SK-N-SH treated with all-trans-retinoic acid at 6 μM for 48 hours (cell line): ENCODE measurements around the gene DCLK1.

Experiments used
- ATAC-seq: fragments of 200-7000 bp; cut with Tn5 transposase; 3 replicates; pipeline ENCODE4 v1.9.1; 2020; ENCODE audit warnings: mild to moderate bottlenecking, moderate library complexity
- ARNTL ChIP-seq: fragments of 450-650 bp; formaldehyde crosslinking; IDR thresholded peaks from 2 replicates; pipeline ENCODE4 v1.5.0; 2020; ENCODE audit warnings: low read depth, mild to moderate bottlenecking, moderate library complexity, borderline replicate concordance
- BACH2 ChIP-seq: fragments of 250-450 bp; sonication (Bioruptor Pico); IDR thresholded peaks from 2 replicates; pipeline ENCODE4 v1.9.0; 2021; ENCODE audit warnings: mild to moderate bottlenecking, borderline replicate concordance
- CSRNP3 ChIP-seq: fragments of 250-450 bp; sonication (Bioruptor Pico); IDR thresholded peaks from 2 replicates; pipeline ENCODE4 v1.5.1; 2021; ENCODE audit warnings: mild to moderate bottlenecking, moderate library complexity
- ESRRG ChIP-seq: fragments of 250-450 bp; sonication (Bioruptor Pico); IDR thresholded peaks from 2 replicates; pipeline ENCODE4 v1.6.1; 2021; ENCODE audit warnings: mild to moderate bottlenecking
- GLIS3 ChIP-seq: fragments of 250-450 bp; sonication (Bioruptor Pico); IDR thresholded peaks from 2 replicates; pipeline ENCODE4 v1.5.0; 2020; ENCODE audit warnings: mild to moderate bottlenecking, moderate library complexity
- OSR1 ChIP-seq: fragments of 250-450 bp; sonication (Bioruptor Pico); IDR thresholded peaks from 2 replicates; pipeline ENCODE4 v1.8.0; 2022; ENCODE audit warnings: moderate library complexity, mild to moderate bottlenecking, inconsistent platforms
- PPARA ChIP-seq: fragments of 250-450 bp; sonication (Bioruptor Pico); IDR thresholded peaks from 2 replicates; pipeline ENCODE4 v1.5.0; 2020; ENCODE audit warnings: mild to moderate bottlenecking, borderline replicate concordance
- SNAI2 ChIP-seq: fragments of 250-450 bp; sonication (Bioruptor Pico); IDR thresholded peaks from 2 replicates; pipeline ENCODE4 v1.5.0; 2020; ENCODE audit warnings: mild to moderate bottlenecking, moderate library complexity
- TCF4 ChIP-seq: fragments of 250-450 bp; sonication (Bioruptor Pico); IDR thresholded peaks from 2 replicates; pipeline ENCODE4 v1.8.0; 2021; ENCODE audit warnings: mild to moderate bottlenecking, moderate library complexity, borderline replicate concordance
- TOX ChIP-seq: fragments of 250-450 bp; sonication (Bioruptor Pico); IDR thresholded peaks from 2 replicates; pipeline ENCODE4 v1.8.0; 2021; ENCODE audit warnings: mild to moderate bottlenecking, moderate library complexity, borderline replicate concordance
- TSHZ2 ChIP-seq: fragments of 250-450 bp; sonication (Bioruptor Pico); IDR thresholded peaks from 2 replicates; pipeline ENCODE4 v1.5.0; 2020; ENCODE audit warnings: mild to moderate bottlenecking, moderate library complexity
- ZC3H10 ChIP-seq: fragments of 250-450 bp; sonication (Bioruptor Pico); IDR thresholded peaks from 2 replicates; pipeline ENCODE4 v1.5.1; 2021; ENCODE audit warnings: mild to moderate bottlenecking, moderate library complexity
- ZFP3 ChIP-seq: fragments of 250-450 bp; sonication (Bioruptor Pico); IDR thresholded peaks from 2 replicates; pipeline ENCODE4 v1.5.0; 2020; ENCODE audit warnings: mild to moderate bottlenecking, moderate library complexity
- ZNF565 ChIP-seq: fragments of 450-650 bp; formaldehyde crosslinking; conservative IDR thresholded peaks from 2 replicates; pipeline ENCODE4 v1.5.0; 2020; ENCODE audit warnings: low read depth, mild to moderate bottlenecking, moderate library complexity
- ZNF70 ChIP-seq: fragments of 450-650 bp; formaldehyde crosslinking; IDR thresholded peaks from 2 replicates; pipeline ENCODE4 v1.5.0; 2020; ENCODE audit warnings: mild to moderate bottlenecking, moderate library complexity
- ZNF8 ChIP-seq: fragments of 450-650 bp; formaldehyde crosslinking; IDR thresholded peaks from 2 replicates; pipeline ENCODE4 v1.5.0; 2020; ENCODE audit warnings: mild to moderate bottlenecking, moderate library complexity
- TF ChIP-seq, protein P1 (sequence below): fragments of 250-450 bp; sonication (Bioruptor Pico); IDR thresholded peaks from 2 replicates; pipeline ENCODE4 v1.8.0; 2021; ENCODE audit warnings: low read depth, mild to moderate bottlenecking, moderate library complexity, borderline replicate concordance
- TF ChIP-seq, protein P2 (sequence below): fragments of 250-450 bp; sonication (Bioruptor Pico); IDR thresholded peaks from 2 replicates; pipeline ENCODE4 v1.5.1; 2020; ENCODE audit warnings: low read depth, mild to moderate bottlenecking, moderate library complexity

The DCLK1 gene

GRCh38 chr13:35771898-35772297 lies 359.3 kb downstream of the DCLK1 start (continued):
- no peak for TF ChIP-seq TCF4 (CRISPR knock-in tag)
- no peak for TF ChIP-seq ZNF565 (CRISPR knock-in tag)
- TF ChIP-seq, all 23 proteins: peak for 7

GRCh38 chr13:35770756-35771297 lies 360.4 kb downstream of the DCLK1 start:
- TF ChIP-seq CSRNP3 (CRISPR knock-in tag) (no peak), SNAI2 (CRISPR knock-in tag) (no peak), OSR1 (no peak), ZNF8 (CRISPR knock-in tag) (no peak), ZFP3 (CRISPR knock-in tag) (no peak), ZNF565 (CRISPR knock-in tag) (no peak), TSHZ2 (CRISPR knock-in tag) (no peak), ZNF70 (CRISPR knock-in tag) (no peak)
- TF ChIP-seq, all 23 proteins: peak for 0
- no peak for ATAC-seq

- ATAC-seq, result no peak
Observed at GRCh38 chr13:35769812-35770211, 361.4 kb downstream of the DCLK1 start.

More at GRCh38 chr13:35769812-35770211, 361.4 kb downstream of the DCLK1 start:
- TF ChIP-seq TOX (no peak), ARNTL (no peak), ZC3H10 (CRISPR knock-in tag) (no peak), TCF4 (CRISPR knock-in tag) (no peak), TSHZ2 (CRISPR knock-in tag) (no peak), ESRRG (CRISPR knock-in tag) (no peak), GLIS3 (CRISPR knock-in tag) (no peak), SNAI2 (CRISPR knock-in tag) (no peak), OSR1 (no peak), BACH2 (CRISPR knock-in tag) (no peak), CSRNP3 (CRISPR knock-in tag) (no peak), ZFP3 (CRISPR knock-in tag) (no peak), PPARA (CRISPR knock-in tag) (no peak)
- TF ChIP-seq, protein P1, sequence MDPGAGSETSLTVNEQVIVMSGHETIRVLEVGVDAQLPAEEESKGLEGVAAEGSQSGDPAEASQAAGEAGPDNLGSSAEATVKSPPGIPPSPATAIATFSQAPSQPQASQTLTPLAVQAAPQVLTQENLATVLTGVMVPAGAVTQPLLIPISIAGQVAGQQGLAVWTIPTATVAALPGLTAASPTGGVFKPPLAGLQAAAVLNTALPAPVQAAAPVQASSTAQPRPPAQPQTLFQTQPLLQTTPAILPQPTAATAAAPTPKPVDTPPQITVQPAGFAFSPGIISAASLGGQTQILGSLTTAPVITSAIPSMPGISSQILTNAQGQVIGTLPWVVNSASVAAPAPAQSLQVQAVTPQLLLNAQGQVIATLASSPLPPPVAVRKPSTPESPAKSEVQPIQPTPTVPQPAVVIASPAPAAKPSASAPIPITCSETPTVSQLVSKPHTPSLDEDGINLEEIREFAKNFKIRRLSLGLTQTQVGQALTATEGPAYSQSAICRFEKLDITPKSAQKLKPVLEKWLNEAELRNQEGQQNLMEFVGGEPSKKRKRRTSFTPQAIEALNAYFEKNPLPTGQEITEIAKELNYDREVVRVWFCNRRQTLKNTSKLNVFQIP, result no peak
- TF ChIP-seq, protein P2, sequence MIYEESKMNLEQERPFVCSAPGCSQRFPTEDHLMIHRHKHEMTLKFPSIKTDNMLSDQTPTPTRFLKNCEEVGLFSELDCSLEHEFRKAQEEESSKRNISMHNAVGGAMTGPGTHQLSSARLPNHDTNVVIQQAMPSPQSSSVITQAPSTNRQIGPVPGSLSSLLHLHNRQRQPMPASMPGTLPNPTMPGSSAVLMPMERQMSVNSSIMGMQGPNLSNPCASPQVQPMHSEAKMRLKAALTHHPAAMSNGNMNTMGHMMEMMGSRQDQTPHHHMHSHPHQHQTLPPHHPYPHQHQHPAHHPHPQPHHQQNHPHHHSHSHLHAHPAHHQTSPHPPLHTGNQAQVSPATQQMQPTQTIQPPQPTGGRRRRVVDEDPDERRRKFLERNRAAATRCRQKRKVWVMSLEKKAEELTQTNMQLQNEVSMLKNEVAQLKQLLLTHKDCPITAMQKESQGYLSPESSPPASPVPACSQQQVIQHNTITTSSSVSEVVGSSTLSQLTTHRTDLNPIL, result no peak
- TF ChIP-seq, all 23 proteins: peak for 0
